Keratinocyte (primary cell): ENCODE measurements around the gene ABCB11. TPM values are rescaled to one million over a fixed set of nuclear protein-coding genes. Genes with fewer than 3 reads are reported as not detected.

Experiments used
- DNase-seq: peaks from one replicate; pipeline ENCODE4 v3.0.0-alpha.2; 2011; ENCODE audit warnings: low read depth, missing footprints, low spot score
- FAIRE-seq: peaks from 2 replicates; lab custom pipeline; 2011; peaks lifted over from hg19 to GRCh38; lab: Jason Lieb, UNC
- H2AFZ ChIP-seq: 2 replicates; pipeline ENCODE4 v1.6.0; 2012; ENCODE audit warnings: low read length, control low read depth, inconsistent platforms; ENCODE audit not compliant: control insufficient read depth
- H3K27ac ChIP-seq: 2 replicates; pipeline ENCODE4 v1.5.1; 2011; ENCODE audit warnings: low read length; ENCODE audit not compliant: control insufficient read depth, insufficient read depth
- H3K27me3 ChIP-seq: 3 replicates; pipeline ENCODE4 v1.6.0; 2011; ENCODE audit warnings: low read length; ENCODE audit not compliant: control insufficient read depth, insufficient read depth; ENCODE audit errors: extremely low read depth
- H3K36me3 ChIP-seq, 2 experiments: 2 replicates in 1 of 2; 3 replicates in 1 of 2; pipeline ENCODE4 v1.5.1; 2011; ENCODE audit warnings: low read length in 2 of 2, mild to moderate bottlenecking in 1 of 2; ENCODE audit not compliant: control insufficient read depth in 2 of 2, insufficient read depth in 2 of 2; ENCODE audit errors: extremely low read depth in 1 of 2
- H3K4me1 ChIP-seq: 3 replicates; pipeline ENCODE4 v1.5.1; 2011; ENCODE audit warnings: low read length; ENCODE audit not compliant: control insufficient read depth, insufficient read depth; ENCODE audit errors: extremely low read depth
- H3K4me2 ChIP-seq: 3 replicates; pipeline ENCODE4 v1.6.0; 2011; ENCODE audit warnings: low read depth, low read length; ENCODE audit not compliant: control insufficient read depth, insufficient read depth; ENCODE audit errors: extremely low read depth
- H3K4me3 ChIP-seq, 3 experiments: fragments of 200-600 bp in 1 of 3; sonication (generic) in 1 of 3; 2 replicates in 2 of 3; 3 replicates in 1 of 3; pipeline ENCODE4 v1.5.1; 2011 to 2016; ENCODE audit warnings: low read length in 3 of 3, mild to moderate bottlenecking in 3 of 3, control low read depth in 2 of 3, inconsistent platforms in 1 of 3, low read depth in 1 of 3, mixed read lengths in 1 of 3, mixed run types in 1 of 3, moderate library complexity in 1 of 3; ENCODE audit not compliant: control insufficient read depth in 2 of 3, insufficient read depth in 2 of 3; ENCODE audit errors: extremely low read depth in 1 of 3
- H3K79me2 ChIP-seq: 2 replicates; pipeline ENCODE4 v1.6.0; 2012; ENCODE audit warnings: low read length; ENCODE audit not compliant: control insufficient read depth, insufficient read depth
- H3K9ac ChIP-seq: 3 replicates; pipeline ENCODE4 v1.6.0; 2011; ENCODE audit warnings: low read length; ENCODE audit not compliant: control insufficient read depth, insufficient read depth; ENCODE audit errors: extremely low read depth
- H3K9me1 ChIP-seq: 3 replicates; pipeline ENCODE4 v1.6.0; 2011; ENCODE audit warnings: low read length; ENCODE audit not compliant: control insufficient read depth, insufficient read depth; ENCODE audit errors: extremely low read depth
- H3K9me3 ChIP-seq: 2 replicates; pipeline ENCODE4 v1.5.1; 2012; ENCODE audit warnings: low read depth, low read length; ENCODE audit not compliant: control insufficient read depth
- H4K20me1 ChIP-seq: 3 replicates; pipeline ENCODE4 v1.6.0; 2011; ENCODE audit warnings: low read length; ENCODE audit not compliant: control insufficient read depth, insufficient read depth; ENCODE audit errors: extremely low read depth
- EZH2 ChIP-seq: IDR thresholded peaks from one replicate; pipeline ENCODE4 v1.6.1; 2012; ENCODE audit warnings: inconsistent platforms, mild to moderate bottlenecking, low read length, moderate library complexity
- dilution Hi-C: fragments of 300-500 bp; cut with MboI; formaldehyde crosslinking; loops from one replicate; pipeline ENCODE4 v1.7.0; 2020; ENCODE audit warnings: low sequenced_read_pairs; ENCODE audit not compliant: extremely low pct_ligation_motif_present
- polyA plus RNA-seq, 5 experiments: library from polyadenylated mRNA; depleted of rRNA in 3 of 5; stranded (reverse) in 3 of 5; stranded (forward) in 1 of 5; unstranded in 1 of 5; fragments of >200 nt; gene quantifications; 1 replicate in 1 of 5; 2 replicates in 3 of 5; 3 replicates in 1 of 5; pipeline versions ENCODE4 v1.2.1 to v1.2.3, GENCODE V29; 2011 to 2012; ENCODE audit warnings: missing spikeins in 2 of 5, low read depth in 1 of 5, low replicate concordance in 1 of 5
- TF ChIP-seq, protein P1 (sequence below), 3 experiments: IDR thresholded peaks in 1 of 3; conservative IDR thresholded peaks in 1 of 3; optimal IDR thresholded peaks in 1 of 3; 2 replicates in 2 of 3; 3 replicates in 1 of 3; pipeline versions ENCODE3 to v1.5.1; 2011; ENCODE audit warnings: low read length in 3 of 3, mild to moderate bottlenecking in 3 of 3, moderate library complexity in 2 of 3, control low read depth in 1 of 3, inconsistent platforms in 1 of 3; ENCODE audit not compliant: insufficient read depth in 2 of 3; ENCODE audit errors: extremely low read depth in 1 of 3

ABCB11 gene
- polyA plus RNA-seq, 1 donor (not counting 4 experiments of a cell fraction or from before 2014, with no cell fraction given): 0.03 TPM

DNA sequence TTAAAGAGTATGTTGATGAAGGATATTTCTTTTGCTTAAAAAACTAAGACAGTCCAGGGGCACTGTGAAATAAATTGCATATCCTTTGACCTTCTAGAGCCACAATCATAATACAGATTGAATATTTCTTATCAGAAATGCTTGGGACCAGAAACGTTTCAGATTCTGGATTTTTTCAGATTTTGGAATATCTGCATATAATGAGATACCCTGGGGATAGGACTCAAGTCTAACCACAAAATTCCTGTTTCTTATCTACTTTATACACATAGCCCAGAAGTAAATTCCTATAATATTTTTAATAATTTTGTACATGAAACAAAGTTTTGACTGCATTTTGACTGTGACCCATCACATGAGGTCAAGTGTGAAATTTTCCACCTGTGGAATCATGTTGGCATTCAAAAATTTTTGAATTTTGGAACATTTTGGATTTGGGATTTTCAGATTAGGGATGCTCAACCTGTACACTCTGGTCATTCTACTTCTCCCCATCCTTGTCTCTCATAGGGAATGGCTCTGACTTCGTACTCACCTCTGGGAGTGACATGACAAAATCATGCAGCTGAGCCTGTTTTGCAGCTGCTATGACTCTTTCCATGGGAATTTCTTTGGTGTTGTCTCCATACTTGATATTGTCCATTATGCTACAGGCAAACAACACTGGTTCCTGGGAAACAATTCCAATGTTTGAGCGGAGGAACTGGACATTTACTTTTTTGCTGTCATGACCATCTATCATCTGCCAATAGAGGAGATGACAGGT is 104.3 kb downstream of the ABCB11 start:
- Histone ChIP-seq H3K9me1 (no peaks in the 10 kb centered on the region), H3K4me2 (no peak overlapping the region), H3K36me3 (no peaks in the 10 kb centered on the region), H3K79me2 (no peaks in the 10 kb centered on the region), H2AFZ (no peak overlapping the region), H3K9ac (no peak overlapping the region), H4K20me1 (no peaks in the 10 kb centered on the region), H3K27ac (no peak overlapping the region), H3K4me3 (no peak overlapping the region), H3K4me1 (no peaks in the 10 kb centered on the region), H3K9me3 (no peaks in the 10 kb centered on the region), H3K27me3 (peaks cover 4% of the 10 kb centered on the region)
- FAIRE-seq: no peak
- TF ChIP-seq, protein P1, sequence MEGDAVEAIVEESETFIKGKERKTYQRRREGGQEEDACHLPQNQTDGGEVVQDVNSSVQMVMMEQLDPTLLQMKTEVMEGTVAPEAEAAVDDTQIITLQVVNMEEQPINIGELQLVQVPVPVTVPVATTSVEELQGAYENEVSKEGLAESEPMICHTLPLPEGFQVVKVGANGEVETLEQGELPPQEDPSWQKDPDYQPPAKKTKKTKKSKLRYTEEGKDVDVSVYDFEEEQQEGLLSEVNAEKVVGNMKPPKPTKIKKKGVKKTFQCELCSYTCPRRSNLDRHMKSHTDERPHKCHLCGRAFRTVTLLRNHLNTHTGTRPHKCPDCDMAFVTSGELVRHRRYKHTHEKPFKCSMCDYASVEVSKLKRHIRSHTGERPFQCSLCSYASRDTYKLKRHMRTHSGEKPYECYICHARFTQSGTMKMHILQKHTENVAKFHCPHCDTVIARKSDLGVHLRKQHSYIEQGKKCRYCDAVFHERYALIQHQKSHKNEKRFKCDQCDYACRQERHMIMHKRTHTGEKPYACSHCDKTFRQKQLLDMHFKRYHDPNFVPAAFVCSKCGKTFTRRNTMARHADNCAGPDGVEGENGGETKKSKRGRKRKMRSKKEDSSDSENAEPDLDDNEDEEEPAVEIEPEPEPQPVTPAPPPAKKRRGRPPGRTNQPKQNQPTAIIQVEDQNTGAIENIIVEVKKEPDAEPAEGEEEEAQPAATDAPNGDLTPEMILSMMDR (optimal IDR thresholded peaks at IDR 0.05 in 1 of 3, IDR thresholded peaks at IDR 0.05 in 1 of 3, conservative IDR thresholded peaks at IDR 0.05 in 1 of 3; ENCODE audit: extremely low read depth in 1 of 3, insufficient read depth in 2 of 3, low read length in 3 of 3): no peak
- no peak for TF ChIP-seq EZH2
- dilution Hi-C loops: no loop called here
- DNase-seq: no peak

DNA sequence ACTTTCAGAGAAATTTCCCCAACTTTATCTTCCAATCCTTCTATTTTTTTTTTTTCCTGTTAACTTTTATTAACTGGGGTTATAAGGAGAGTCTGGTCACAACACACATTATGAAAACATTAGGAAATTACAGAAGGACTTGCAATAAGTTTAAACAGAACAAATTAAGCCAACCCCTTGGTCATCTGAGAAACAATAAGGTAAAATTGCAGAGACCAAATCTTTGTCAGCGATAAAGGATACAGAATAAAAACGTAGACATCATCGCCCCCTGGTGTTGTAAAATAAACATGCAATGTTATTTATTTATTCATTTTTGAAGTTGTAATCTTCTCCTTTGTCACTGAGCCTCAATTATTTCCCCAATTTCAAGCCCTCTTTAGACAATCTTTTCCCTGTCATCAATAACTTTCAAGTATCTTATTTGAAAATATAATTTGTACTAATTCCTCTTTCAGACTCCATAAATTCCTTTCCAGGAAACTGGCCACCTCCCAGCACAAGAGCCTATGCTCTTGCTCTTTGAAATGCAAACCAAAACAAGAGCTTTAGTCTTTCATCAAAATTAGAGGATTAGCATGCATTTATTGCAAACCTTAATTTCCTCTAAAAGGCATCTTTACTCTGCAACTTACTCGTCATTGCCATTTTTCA is 110.5 kb downstream of the ABCB11 start:
- no peaks in the 10 kb centered on the region for H3K36me3 ChIP-seq
- DNase-seq (no peak), FAIRE-seq (peak; percentile 55)
- H3K4me3 ChIP-seq: no peak overlapping the region
- H3K9me3 ChIP-seq: no peaks in the 10 kb centered on the region
- no peak overlapping the region for H3K9ac ChIP-seq
- no peaks in the 10 kb centered on the region for H3K9me1 ChIP-seq
- no peaks in the 10 kb centered on the region for H4K20me1 ChIP-seq
- H3K27ac ChIP-seq: no peak overlapping the region
- no peaks in the 10 kb centered on the region for H3K79me2 ChIP-seq
- dilution Hi-C loops: no loop called here
- H3K27me3 ChIP-seq: no peaks in the 10 kb centered on the region
- no peak for TF ChIP-seq EZH2
- TF ChIP-seq, protein P1 (optimal IDR thresholded peaks at IDR 0.05 in 1 of 3, IDR thresholded peaks at IDR 0.05 in 1 of 3, conservative IDR thresholded peaks at IDR 0.05 in 1 of 3; ENCODE audit: extremely low read depth in 1 of 3, insufficient read depth in 2 of 3, low read length in 3 of 3): peak in 2 of 3 experiments; percentile 28 to 44
- no peaks in the 10 kb centered on the region for H3K4me1 ChIP-seq
- H3K4me2 ChIP-seq: no peak overlapping the region
- no peak overlapping the region for H2AFZ ChIP-seq
